ENCODE data around the gene CLCN6. TPM values are rescaled to one million over a fixed set of nuclear protein-coding genes. Genes with fewer than 3 reads are reported as not detected.

The CLCN6 gene
- total RNA-seq, 4 donors from 2014 or later: 28.4 to 63.7 (median 30.2) TPM

DNA sequence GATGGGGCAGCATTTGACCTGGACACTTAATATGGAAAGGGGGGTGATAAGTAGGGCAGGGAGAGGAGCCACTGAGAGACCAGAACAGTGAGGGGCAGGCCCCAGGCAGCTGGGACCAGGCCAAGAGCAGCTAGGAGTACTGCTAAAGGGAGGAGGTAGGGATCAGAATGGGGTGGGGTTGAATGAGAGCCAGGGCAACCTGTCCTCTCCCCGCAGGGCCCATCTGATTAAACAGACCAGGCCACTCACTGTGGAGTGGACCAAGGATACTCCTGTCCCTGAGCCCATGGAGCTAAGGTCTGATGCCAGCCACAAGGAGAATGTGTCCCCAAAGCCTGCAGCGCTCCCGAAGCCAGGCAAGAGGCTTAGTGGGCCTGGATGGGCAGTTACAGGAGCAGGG lies 41.9 kb upstream of the CLCN6 start:
- Histone ChIP-seq H3K4me1 (no peaks in the 10 kb centered on the region), H3K9me3 (no peaks in the 10 kb centered on the region), H3K27ac (no peak overlapping the region), H3K36me3 (no peaks in the 10 kb centered on the region), H3K27me3 (peaks cover 0 to 7% of the 10 kb centered on the region in 2 donors), H3K4me3 (no peak overlapping the region)
- DNase-seq: no peak
- no peak for TF ChIP-seq POLR2A (IDR thresholded peaks at IDR 0.05)
- TF ChIP-seq, protein P1, sequence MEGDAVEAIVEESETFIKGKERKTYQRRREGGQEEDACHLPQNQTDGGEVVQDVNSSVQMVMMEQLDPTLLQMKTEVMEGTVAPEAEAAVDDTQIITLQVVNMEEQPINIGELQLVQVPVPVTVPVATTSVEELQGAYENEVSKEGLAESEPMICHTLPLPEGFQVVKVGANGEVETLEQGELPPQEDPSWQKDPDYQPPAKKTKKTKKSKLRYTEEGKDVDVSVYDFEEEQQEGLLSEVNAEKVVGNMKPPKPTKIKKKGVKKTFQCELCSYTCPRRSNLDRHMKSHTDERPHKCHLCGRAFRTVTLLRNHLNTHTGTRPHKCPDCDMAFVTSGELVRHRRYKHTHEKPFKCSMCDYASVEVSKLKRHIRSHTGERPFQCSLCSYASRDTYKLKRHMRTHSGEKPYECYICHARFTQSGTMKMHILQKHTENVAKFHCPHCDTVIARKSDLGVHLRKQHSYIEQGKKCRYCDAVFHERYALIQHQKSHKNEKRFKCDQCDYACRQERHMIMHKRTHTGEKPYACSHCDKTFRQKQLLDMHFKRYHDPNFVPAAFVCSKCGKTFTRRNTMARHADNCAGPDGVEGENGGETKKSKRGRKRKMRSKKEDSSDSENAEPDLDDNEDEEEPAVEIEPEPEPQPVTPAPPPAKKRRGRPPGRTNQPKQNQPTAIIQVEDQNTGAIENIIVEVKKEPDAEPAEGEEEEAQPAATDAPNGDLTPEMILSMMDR (IDR thresholded peaks at IDR 0.05): no peak

DNA sequence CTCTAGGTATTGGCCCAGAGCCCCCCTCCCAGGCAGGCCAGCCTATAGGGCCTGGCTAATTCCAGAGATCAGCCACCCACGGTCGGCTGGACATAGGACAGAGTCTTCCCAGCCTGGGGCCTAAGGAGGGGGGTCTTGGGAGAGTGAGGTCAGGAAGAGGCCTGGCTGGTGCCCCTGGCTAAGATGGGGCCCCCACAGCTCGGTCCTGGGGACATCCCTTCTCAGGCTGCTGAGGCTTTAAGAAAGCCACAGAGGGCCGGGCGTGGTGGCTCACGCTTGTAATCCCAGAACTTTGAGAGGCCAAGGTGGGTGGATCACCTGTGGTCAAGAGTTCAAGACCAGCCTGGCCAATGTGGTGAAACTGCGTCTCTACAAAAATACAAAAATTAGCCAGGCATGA lies 41.5 kb upstream of the CLCN6 start:
- H3K36me3 ChIP-seq: no peaks in the 10 kb centered on the region
- TF ChIP-seq POLR2A (IDR thresholded peaks at IDR 0.05): no peak
- TF ChIP-seq, protein P1 (IDR thresholded peaks at IDR 0.05): no peak
- H3K27ac ChIP-seq: no peak overlapping the region
- no peak overlapping the region for H3K4me3 ChIP-seq
- no peaks in the 10 kb centered on the region for H3K9me3 ChIP-seq
- DNase-seq: no peak
- H3K4me1 ChIP-seq: no peaks in the 10 kb centered on the region
- H3K27me3 ChIP-seq: peaks cover 0 to 7% of the 10 kb centered on the region in 2 donors

DNA sequence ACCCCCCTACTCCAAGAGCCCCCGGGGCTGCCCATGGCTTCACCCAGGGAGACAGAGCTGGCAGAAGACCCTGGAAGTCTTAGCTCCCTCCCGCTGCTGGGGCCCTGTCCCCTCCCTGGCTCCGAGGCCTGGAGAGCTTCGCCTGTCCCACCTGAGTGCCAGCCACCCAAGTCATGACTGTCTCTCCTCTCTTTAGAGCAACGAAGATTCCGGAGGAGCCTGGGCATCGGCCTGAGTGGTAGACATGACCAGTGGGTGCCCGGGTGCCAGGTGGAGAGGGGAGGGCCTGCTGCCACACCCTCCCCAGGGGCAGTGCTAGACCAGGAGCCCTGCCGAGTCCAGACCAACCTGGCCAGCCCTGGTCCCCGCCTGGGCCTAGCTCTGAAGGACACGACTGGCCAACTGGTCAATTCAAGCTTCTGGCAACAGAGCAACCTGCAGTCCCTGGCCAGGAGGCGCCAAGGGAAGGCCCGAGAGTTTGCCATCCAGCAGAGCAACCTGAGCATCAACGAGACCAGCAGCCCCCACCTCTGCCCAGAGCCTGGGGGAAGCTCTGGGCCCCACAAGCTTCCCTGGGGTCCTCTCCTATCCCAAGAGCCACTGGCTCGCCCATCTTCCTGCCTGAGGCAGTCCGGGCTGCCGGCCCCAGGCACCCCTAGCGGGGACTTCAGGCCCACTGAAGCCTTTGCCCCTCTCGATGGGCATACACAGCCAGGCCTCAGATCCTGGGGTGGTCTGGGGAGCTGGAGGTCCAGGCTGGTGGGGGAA lies 40.1 kb upstream of the CLCN6 start:
- no peak overlapping the region for H3K4me3 ChIP-seq
- H3K27ac ChIP-seq: no peak overlapping the region
- TF ChIP-seq, protein P1 (IDR thresholded peaks at IDR 0.05): no peak
- no peak for TF ChIP-seq POLR2A (IDR thresholded peaks at IDR 0.05)
- no peaks in the 10 kb centered on the region for H3K4me1 ChIP-seq
- H3K36me3 ChIP-seq: no peaks in the 10 kb centered on the region
- no peaks in the 10 kb centered on the region for H3K9me3 ChIP-seq
- peaks cover 0 to 7% of the 10 kb centered on the region in 2 donors for H3K27me3 ChIP-seq
- no peak for DNase-seq

DNA sequence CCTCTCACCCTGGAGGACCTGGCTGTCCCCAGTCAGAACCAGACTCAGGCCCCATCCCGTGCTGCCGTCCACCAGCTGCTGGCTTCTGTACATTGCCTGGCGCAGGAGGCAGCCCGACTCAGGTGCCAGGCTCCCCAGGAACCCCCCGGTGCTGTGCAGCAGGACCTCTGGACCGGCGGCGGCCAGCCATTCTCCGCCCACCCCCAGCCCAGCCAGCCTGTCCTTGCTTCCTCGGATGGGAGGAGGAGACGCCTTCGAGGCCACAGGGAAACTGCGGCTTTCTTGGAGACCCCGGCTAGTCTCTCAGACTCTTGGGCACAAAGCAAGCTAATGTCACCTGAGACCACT lies 39.6 kb upstream of the CLCN6 start:
- H3K27me3 ChIP-seq: peaks cover 0 to 5% of the 10 kb centered on the region in 2 donors
- no peaks in the 10 kb centered on the region for H3K9me3 ChIP-seq
- no peak for DNase-seq
- no peak overlapping the region for H3K4me3 ChIP-seq
- H3K4me1 ChIP-seq: no peaks in the 10 kb centered on the region
- no peak overlapping the region for H3K27ac ChIP-seq
- TF ChIP-seq POLR2A (IDR thresholded peaks at IDR 0.05): no peak
- TF ChIP-seq, protein P1 (IDR thresholded peaks at IDR 0.05): no peak
- H3K36me3 ChIP-seq: no peaks in the 10 kb centered on the region

DNA sequence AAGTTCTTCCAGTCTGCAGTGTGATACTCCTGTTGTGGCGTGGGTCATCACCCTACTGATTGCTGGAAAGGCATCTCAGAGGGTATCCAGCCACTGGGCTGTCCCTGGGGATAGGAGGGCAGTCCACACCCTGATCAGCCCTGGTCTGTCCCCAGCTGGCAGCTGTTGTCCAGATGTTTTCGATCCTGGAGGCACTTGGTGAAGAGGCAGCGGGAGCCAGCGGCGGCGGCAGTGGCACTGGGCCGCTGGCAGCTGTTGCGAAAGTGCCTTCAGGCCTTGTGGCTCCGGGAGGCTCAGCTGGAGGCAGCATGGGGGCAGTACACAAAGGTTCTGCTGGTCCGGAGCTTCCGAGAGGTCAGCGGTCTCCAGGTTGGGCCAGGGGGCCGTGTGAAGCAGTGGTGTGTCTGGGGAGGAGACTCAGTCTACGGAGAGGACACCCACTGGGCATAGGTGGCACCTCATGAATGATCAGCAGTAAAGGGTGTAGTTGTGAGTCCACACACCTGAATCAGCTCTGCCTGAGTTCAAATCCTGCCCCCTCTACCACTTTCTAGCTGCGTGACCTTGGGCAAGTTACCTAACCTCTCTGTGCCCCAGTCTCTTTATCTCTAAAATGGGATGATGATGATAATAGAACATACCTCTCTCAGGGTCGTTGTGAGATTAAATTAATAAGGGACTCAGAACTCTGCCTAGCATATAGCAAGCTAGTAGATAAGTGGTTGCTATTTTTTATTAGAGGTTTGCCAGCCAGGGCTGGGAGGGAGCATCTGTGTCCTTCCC lies 37.9 kb upstream of the CLCN6 start:
- H3K4me1 ChIP-seq: no peaks in the 10 kb centered on the region
- TF ChIP-seq, protein P1 (IDR thresholded peaks at IDR 0.05): no peak
- TF ChIP-seq POLR2A (IDR thresholded peaks at IDR 0.05): no peak
- H3K9me3 ChIP-seq: no peaks in the 10 kb centered on the region
- no peaks in the 10 kb centered on the region for H3K27me3 ChIP-seq
- no peak for DNase-seq
- no peak overlapping the region for H3K4me3 ChIP-seq
- no peaks in the 10 kb centered on the region for H3K36me3 ChIP-seq
- H3K27ac ChIP-seq: no peak overlapping the region
